OCI-LY7 (cell line): ENCODE results near the gene TRMT10C. TPM values are rescaled to one million over a fixed set of nuclear protein-coding genes. Genes with fewer than 3 reads are reported as not detected.

Experiments
- BruUV-seq: library from RNA; stranded (reverse); fragments of 400-500 nt; replicated peaks from 2 replicates; lab custom pipeline; 2021; lab: Mats Ljungman, UMichigan
- CTCF ChIA-PET: fragments of 300-600 bp; sonication (Branson Sonifier 250); formaldehyde crosslinking; loops from one replicate; lab custom pipeline; 2022; ENCODE audit warnings: antibody characterized with exemption; ENCODE audit not compliant: unreplicated experiment; lab: Charles Lee
- POLR2A ChIA-PET: fragments of 300-600 bp; sonication (Branson Sonifier 250); formaldehyde crosslinking; loops from one replicate; lab custom pipeline; 2022; ENCODE audit warnings: antibody characterized with exemption; lab: Charles Lee
- DNase-seq: peaks from one replicate; pipeline ENCODE4 v3.0.0-alpha.2; 2015; ENCODE audit warnings: low spot score
- H2AFZ ChIP-seq: fragments of 200-600 bp; sonication (generic), shearing (Covaris generic); 2 replicates; pipeline ENCODE4 v1.6.1; 2014; ENCODE audit warnings: mild to moderate bottlenecking, antibody characterized with exemption, low read length, moderate library complexity
- H3K27ac ChIP-seq: fragments of 200-600 bp; sonication (generic); 2 replicates; pipeline ENCODE4 v1.5.1; 2014; ENCODE audit warnings: mixed run types, low read depth, mild to moderate bottlenecking, moderate library complexity, low read length, inconsistent platforms; ENCODE audit not compliant: poor library complexity, severe bottlenecking
- H3K36me3 ChIP-seq: fragments of 200-600 bp; sonication (generic); 2 replicates; pipeline ENCODE4 v1.6.1; 2014; ENCODE audit warnings: mild to moderate bottlenecking, antibody characterized with exemption, low read length, moderate library complexity, mixed read lengths; ENCODE audit not compliant: insufficient read depth
- H3K4me1 ChIP-seq: fragments of 200-600 bp; sonication (generic); 2 replicates; pipeline ENCODE4 v1.5.1; 2014; ENCODE audit warnings: mild to moderate bottlenecking, low read length; ENCODE audit not compliant: insufficient read depth, poor library complexity, severe bottlenecking
- H3K4me2 ChIP-seq: fragments of 200-600 bp; sonication (generic); 2 replicates; pipeline ENCODE4 v1.6.1; 2014; ENCODE audit warnings: mild to moderate bottlenecking, low read length
- H3K4me3 ChIP-seq: fragments of 200-600 bp; sonication (generic); 2 replicates; pipeline ENCODE4 v1.5.1; 2014; ENCODE audit warnings: mild to moderate bottlenecking, low read depth, low read length; ENCODE audit not compliant: poor library complexity, severe bottlenecking
- H3K79me2 ChIP-seq: fragments of 200-600 bp; sonication (generic); 2 replicates; pipeline ENCODE4 v1.6.1; 2016; ENCODE audit warnings: low read depth, mild to moderate bottlenecking, low read length, moderate library complexity, mixed read lengths; ENCODE audit not compliant: insufficient read depth
- H3K9me2 ChIP-seq: fragments of 200-600 bp; sonication (generic); 2 replicates; pipeline ENCODE4 v1.6.1; 2016; ENCODE audit warnings: mild to moderate bottlenecking, low read length, mixed read lengths; ENCODE audit not compliant: insufficient read depth
- H3K9me3 ChIP-seq: fragments of 200-600 bp; sonication (generic); 2 replicates; pipeline ENCODE4 v1.6.1; 2014; ENCODE audit warnings: mild to moderate bottlenecking, mixed run types, low read length, mixed read lengths
- H4K20me1 ChIP-seq: fragments of 200-600 bp; sonication (generic); 2 replicates; pipeline ENCODE4 v1.6.1; 2014; ENCODE audit warnings: mild to moderate bottlenecking, antibody characterized with exemption, low read length, moderate library complexity, mixed read lengths; ENCODE audit not compliant: insufficient read depth
- EZH2phosphoT487 ChIP-seq: fragments of 200-600 bp; sonication (generic); IDR thresholded peaks from 2 replicates; pipeline ENCODE4 v1.6.1; 2018; ENCODE audit warnings: low read depth, borderline replicate concordance, mild to moderate bottlenecking, mixed run types, antibody characterized with exemption, low read length, moderate library complexity, mixed read lengths
- intact Hi-C: fragments of 100-400 bp; cut with micrococcal nuclease; formaldehyde crosslinking; loops from one replicate; pipeline ENCODE4 v1.10.0; 2022; ENCODE audit not compliant: unreplicated experiment
- total RNA-seq, 2 experiments: library from RNA; depleted of rRNA in 1 of 2; stranded (reverse); fragments of >200 nt in 1 of 2; shearing (Covaris generic) in 1 of 2; gene quantifications; 2 replicates each; pipeline ENCODE4 v1.2.3, GENCODE V29; 2014 to 2022
- TF ChIP-seq, protein P1 (sequence below): fragments of 200-600 bp; sonication (generic); conservative IDR thresholded peaks from 2 replicates; pipeline ENCODE4 v1.5.1; 2014; ENCODE audit warnings: mild to moderate bottlenecking, antibody characterized with exemption, low read length, moderate library complexity, mixed read lengths

TRMT10C gene
- total RNA-seq, 2 experiments from 2014 or later: 23.6 to 29.1 TPM

DNA sequence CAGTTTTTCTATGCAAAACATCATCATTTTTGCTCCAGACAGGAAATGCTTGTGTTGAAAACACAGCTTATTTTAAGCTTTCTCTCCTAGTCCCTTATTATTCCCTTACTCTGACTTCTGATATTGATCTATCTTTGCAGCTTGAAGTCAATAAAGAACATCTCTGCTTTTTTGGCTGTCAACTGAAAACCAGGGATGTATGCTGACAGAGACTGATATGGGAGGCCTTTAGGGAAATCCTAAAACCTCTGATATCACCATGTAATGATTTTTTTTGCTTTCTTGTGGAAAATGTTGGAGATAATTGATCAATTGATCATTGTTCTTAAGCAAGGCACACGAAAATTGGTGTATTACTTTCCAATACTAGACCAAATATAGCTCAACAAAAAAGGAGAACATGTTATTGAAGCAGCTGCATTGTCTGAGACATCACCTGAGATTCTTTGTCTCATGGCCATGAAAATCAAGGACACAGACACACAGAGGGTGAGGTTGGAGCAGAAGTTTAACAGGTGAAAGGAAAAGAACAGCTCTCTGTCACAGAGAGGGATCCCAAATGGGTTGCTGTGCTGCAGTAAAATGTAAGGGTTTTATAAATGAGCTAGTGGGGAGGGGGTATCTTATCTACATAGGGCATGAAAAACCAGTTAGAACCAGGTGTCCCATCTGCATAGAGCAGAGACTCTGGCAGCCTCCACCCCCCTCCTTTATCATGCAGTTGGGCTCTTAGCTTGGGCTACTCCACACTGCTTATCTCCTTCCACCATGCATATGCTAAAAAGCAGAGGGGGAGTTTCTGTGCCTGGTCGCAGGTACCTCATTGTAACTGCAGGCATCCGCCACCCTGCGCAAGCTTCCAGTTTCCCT lies 31.6 kb upstream of the TRMT10C start:
- peaks cover 20% of the 10 kb centered on the region; the same call in 1 of the 2 replicates for H3K9me3 ChIP-seq
- intact Hi-C loops: no loop called here
- no peak overlapping the region for H3K4me3 ChIP-seq
- TF ChIP-seq EZH2phosphoT487: no peak
- TF ChIP-seq, protein P1, sequence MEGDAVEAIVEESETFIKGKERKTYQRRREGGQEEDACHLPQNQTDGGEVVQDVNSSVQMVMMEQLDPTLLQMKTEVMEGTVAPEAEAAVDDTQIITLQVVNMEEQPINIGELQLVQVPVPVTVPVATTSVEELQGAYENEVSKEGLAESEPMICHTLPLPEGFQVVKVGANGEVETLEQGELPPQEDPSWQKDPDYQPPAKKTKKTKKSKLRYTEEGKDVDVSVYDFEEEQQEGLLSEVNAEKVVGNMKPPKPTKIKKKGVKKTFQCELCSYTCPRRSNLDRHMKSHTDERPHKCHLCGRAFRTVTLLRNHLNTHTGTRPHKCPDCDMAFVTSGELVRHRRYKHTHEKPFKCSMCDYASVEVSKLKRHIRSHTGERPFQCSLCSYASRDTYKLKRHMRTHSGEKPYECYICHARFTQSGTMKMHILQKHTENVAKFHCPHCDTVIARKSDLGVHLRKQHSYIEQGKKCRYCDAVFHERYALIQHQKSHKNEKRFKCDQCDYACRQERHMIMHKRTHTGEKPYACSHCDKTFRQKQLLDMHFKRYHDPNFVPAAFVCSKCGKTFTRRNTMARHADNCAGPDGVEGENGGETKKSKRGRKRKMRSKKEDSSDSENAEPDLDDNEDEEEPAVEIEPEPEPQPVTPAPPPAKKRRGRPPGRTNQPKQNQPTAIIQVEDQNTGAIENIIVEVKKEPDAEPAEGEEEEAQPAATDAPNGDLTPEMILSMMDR: no peak
- no peaks in the 10 kb centered on the region for H3K9me2 ChIP-seq
- no TSS peak for BruUV-seq
- H3K4me2 ChIP-seq: no peak overlapping the region
- CTCF ChIA-PET: no interaction called here
- no peak overlapping the region for H3K27ac ChIP-seq
- no peaks in the 10 kb centered on the region for H3K36me3 ChIP-seq
- H3K79me2 ChIP-seq: no peaks in the 10 kb centered on the region
- DNase-seq: no peak
- no peak overlapping the region for H2AFZ ChIP-seq
- POLR2A ChIA-PET: interaction anchor here (0.7 to 1.5 kb wide), 3 partner anchors 11 to 555 kb away, joined by 3 to 5 read pairs (median 3); no protein-coding TSS in a partner anchor
- H4K20me1 ChIP-seq: no peaks in the 10 kb centered on the region
- H3K4me1 ChIP-seq: no peaks in the 10 kb centered on the region

DNA sequence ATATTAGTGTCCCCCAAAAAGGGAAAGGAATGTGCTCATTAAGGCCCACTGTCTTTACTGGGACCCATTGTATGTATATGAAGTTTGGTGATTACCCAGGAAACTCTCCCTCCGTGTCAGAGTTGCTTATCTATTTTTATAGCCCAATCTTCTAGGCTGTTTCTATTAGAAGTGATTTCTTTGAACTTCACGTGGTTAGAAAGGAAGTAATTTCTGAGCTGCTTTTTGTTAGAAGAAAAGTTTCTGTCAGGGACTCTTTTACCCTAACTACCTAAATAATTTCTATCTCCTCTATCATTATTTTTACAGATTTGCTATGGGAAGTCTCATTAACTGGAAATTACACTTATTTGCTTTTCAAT lies 31.0 kb upstream of the TRMT10C start:
- POLR2A ChIA-PET: interaction anchor here (1.2 to 1.5 kb wide), 2 partner anchors 12 to 25 kb away, joined by 3 to 5 read pairs; no protein-coding TSS in a partner anchor
- intact Hi-C loops: no loop called here
- no peaks in the 10 kb centered on the region for H3K4me1 ChIP-seq

More for the DNA sequence above, 31.0 kb upstream of the TRMT10C start:
- Histone ChIP-seq H2AFZ (no peak overlapping the region), H3K79me2 (no peaks in the 10 kb centered on the region), H3K4me3 (no peak overlapping the region), H3K27ac (no peak overlapping the region), H3K9me3 (peaks cover 20% of the 10 kb centered on the region; the same call in 1 of the 2 replicates), H3K36me3 (no peaks in the 10 kb centered on the region), H3K9me2 (no peaks in the 10 kb centered on the region), H4K20me1 (no peaks in the 10 kb centered on the region), H3K4me2 (no peak overlapping the region)
- TF ChIP-seq, protein P1: no peak
- no peak for TF ChIP-seq EZH2phosphoT487
- BruUV-seq: no TSS peak
- CTCF ChIA-PET: no interaction called here
- DNase-seq: no peak
